NOMO-1 (cell line): ENCODE results near the gene PML.

Experiments
- DNase-seq, 2 experiments: peaks; one replicate each; lab custom pipeline; 2025; ENCODE audit not compliant: unreplicated experiment in 2 of 2; lab: John Stamatoyannopoulos, UW

Gene PML

GRCh38 chr15:74006774-74007639 lies 12.5 kb downstream of the PML start:
- DNase-seq: no peak

GRCh38 chr15:74007820-74008371 lies 13.4 kb downstream of the PML start:
- no peak for DNase-seq

GRCh38 chr15:74008901-74009300 lies 14.4 kb downstream of the PML start:
- no peak for DNase-seq

GRCh38 chr15:74010929-74011540 lies 16.5 kb downstream of the PML start:
- no peak for DNase-seq

- no peak for DNase-seq
Measured at GRCh38 chr15:74011610-74012009, 17.1 kb downstream of the PML start.

GRCh38 chr15:74013374-74013894 lies 18.9 kb downstream of the PML start:
- no peak for DNase-seq

GRCh38 chr15:74019734-74020133 lies 25.2 kb downstream of the PML start:
- no peak for DNase-seq

GRCh38 chr15:74022706-74023470 lies 28.4 kb downstream of the PML start:
- DNase-seq: no peak

- DNase-seq: no peak
Measured at GRCh38 chr15:74024687-74025086, 30.2 kb downstream of the PML start.

GRCh38 chr15:74025436-74025835 lies 30.9 kb downstream of the PML start:
- no peak for DNase-seq

GRCh38 chr15:74027688-74028087 lies 33.2 kb downstream of the PML start:
- no peak for DNase-seq

GRCh38 chr15:74028646-74029045 lies 34.1 kb downstream of the PML start:
- no peak for DNase-seq

GRCh38 chr15:74032046-74032445 lies 37.5 kb downstream of the PML start:
- DNase-seq: no peak

GRCh38 chr15:74032606-74033561 lies 38.4 kb downstream of the PML start:
- DNase-seq: no peak

- no peak for DNase-seq
Measured at GRCh38 chr15:74034206-74034755, 39.8 kb downstream of the PML start.

GRCh38 chr15:74035121-74036017 lies 40.9 kb downstream of the PML start:
- no peak for DNase-seq

GRCh38 chr15:74036271-74037170 lies 42.0 kb downstream of the PML start:
- DNase-seq: no peak
